Activated CD4-positive, alpha-beta T cell treated with anti-CD3 and anti-CD28 coated beads, Interleukin-2, amount 50 U/mL, for 48 hours (primary cell): Measurements from ENCODE around the gene HTT.
"Not testable (repeated sequence)": the region's sequence is repeated elsewhere in the genome, so short reads cannot be mapped to it uniquely, and the experiment has no call there.

ENCODE experiments used
- DNase-seq, 2 experiments: peaks; one replicate each; pipeline ENCODE4 v3.0.0-alpha.2; 2020

The HTT gene

GRCh38 chr4:3124070-3124767 is 49.7 kb downstream of the HTT start:
- DNase-seq = no peak

DNA sequence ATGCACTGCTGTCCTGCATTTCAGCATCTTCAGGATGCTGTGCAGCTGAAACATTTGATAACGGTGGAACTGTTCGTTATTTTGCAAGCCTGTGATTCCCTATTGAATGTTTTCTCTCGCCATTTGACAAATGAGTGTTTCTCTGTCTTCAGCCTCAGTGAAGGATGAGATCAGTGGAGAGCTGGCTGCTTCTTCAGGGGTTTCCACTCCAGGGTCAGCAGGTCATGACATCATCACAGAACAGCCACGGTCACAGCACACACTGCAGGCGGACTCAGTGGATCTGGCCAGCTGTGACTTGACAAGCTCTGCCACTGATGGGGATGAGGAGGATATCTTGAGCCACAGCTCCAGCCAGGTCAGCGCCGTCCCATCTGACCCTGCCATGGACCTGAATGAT is 52.6 kb downstream of the HTT start:
- no peak for DNase-seq

DNA sequence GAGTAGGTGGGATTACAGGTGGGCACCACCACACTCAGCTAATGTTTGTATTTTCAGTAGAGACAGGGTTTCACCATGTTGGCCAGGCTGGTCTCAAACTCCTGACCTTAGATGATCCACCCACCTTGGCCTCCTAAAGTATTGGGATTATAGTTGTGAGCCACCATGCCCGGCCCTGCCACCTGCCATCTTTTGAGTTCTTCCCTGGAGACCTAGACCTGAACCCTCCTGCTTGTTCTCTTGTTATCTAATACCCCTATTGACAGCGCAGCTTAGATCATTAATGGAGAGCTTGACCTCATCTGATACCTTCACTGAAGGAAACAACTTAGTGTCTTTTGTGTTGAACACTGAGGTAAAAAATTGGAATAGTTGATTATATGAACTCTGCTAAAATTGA is 53.6 kb downstream of the HTT start:
- DNase-seq = no peak

DNA sequence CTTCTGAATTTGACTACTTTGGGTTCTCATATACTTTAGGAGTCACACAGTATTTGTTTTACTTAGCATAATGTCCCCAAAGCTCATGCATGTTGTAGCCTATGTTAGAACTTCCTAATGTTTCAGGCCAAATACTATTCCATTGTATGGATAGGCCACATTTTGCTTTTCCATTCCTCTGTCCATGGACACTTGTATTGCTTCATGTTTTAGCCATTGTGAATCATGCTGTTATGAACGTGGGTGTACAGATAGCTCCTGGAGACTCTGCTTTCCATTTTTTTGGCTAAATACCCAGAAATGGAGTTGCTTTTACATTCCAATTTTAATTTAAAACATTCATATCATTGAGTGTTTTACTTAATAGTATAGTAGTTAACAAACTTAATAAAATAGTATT is 54.5 kb downstream of the HTT start:
- DNase-seq = no peak

- no peak for DNase-seq
These were observed 55.7 kb downstream of the HTT start for GRCh38 chr4:3130201-3130600.

GRCh38 chr4:3130826-3131225 is 56.3 kb downstream of the HTT start:
- DNase-seq = no peak

GRCh38 chr4:3134201-3134600 is 59.7 kb downstream of the HTT start:
- no peak for DNase-seq

GRCh38 chr4:3135155-3136011 is 60.9 kb downstream of the HTT start:
- no peak for DNase-seq

- DNase-seq = no peak
These were observed 62.0 kb downstream of the HTT start for GRCh38 chr4:3136454-3136853.

DNA sequence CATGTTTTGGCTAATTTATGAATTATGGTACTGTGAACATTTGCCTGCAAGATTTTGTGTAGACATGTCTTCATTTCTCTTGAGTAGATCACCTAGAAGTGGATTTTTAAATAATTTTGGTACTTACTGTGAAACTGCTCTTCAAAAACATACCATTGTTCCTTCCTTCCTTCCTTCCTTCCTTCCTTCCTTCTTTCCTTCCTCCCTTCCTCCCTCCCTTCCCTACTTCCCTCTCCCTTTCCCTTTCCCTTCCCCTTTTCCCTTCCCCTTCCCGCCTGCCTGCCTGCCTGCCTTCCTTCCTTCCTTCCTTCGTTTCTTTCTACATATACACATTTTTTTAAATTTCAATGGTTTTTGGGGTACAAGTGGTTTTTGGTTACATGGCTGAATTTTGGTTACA is 63.4 kb downstream of the HTT start:
- no peak for DNase-seq

GRCh38 chr4:3145234-3145924 is 70.9 kb downstream of the HTT start:
- no peak for DNase-seq

- DNase-seq = no peak
These were observed 74.4 kb downstream of the HTT start for GRCh38 chr4:3148926-3149325.

DNA sequence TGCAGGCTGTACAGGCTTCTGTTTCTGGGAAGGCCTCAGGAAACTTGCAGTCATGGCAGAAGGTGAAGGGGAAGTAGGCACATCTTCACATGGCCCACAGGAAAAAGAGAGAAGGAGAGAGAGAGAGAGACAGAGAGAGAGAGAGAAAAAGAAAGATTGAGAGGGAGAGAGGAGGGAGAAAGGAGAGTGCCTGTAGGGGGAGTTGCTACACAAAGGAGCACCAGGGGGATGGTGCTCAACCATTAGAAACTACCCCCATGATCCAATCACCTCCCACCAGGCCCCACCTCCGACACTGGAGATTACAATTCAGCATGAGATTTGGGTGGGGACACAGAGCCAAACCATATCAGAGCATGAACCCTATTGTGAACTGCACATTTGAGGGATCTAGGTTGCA is 76.8 kb downstream of the HTT start:
- DNase-seq = not testable (repeated sequence)

DNA sequence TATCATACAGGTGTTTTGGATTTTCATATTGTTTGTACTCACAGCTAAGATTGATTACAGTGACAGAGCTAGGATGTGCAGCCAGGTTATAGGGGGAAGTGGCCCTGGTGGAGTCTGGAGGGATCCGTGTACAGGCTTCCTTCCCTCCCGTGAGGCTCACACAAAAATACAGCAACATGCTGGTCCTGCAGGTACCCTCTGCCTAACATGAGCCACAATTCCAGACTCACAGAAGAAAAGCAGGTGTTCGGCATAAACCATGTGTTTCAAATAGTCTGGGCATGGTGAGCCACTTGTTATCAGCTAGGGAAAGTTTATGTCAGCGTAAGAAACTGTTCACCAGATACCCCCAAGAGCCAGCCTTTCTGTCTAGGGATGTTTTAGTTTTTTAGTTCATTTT is 82.9 kb downstream of the HTT start:
- DNase-seq = no peak

- no peak for DNase-seq
These were observed 84.4 kb downstream of the HTT start for GRCh38 chr4:3158841-3159240.

- no peak for DNase-seq
These were observed 86.0 kb downstream of the HTT start for GRCh38 chr4:3160438-3160837.

- DNase-seq = not testable (repeated sequence)
These were observed 86.6 kb downstream of the HTT start for GRCh38 chr4:3161044-3161443.

DNA sequence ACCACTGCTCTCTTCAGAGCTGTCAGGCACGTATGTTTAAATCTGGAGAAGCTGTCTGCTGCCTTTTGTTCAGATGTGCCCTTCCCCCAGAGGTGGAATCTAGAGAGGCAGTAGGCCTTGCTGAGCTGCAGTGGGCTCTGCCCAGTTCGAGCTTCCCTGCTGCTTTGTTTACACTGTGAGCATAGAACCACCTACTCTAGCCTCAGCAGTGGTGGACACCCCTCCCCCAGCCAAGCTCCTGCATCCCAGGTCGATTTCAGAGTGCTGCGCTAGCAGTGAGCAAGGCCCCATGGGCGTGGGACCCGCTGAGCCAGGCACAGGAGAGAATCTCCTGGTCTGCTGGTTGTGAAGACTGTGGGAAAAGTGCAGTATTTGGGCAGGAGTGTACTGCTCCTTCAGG is 92.0 kb downstream of the HTT start:
- not testable (repeated sequence) for DNase-seq

GRCh38 chr4:3168029-3168428 is 93.5 kb downstream of the HTT start:
- no peak for DNase-seq

GRCh38 chr4:3174371-3175338 is 100.2 kb downstream of the HTT start:
- no peak for DNase-seq

DNA sequence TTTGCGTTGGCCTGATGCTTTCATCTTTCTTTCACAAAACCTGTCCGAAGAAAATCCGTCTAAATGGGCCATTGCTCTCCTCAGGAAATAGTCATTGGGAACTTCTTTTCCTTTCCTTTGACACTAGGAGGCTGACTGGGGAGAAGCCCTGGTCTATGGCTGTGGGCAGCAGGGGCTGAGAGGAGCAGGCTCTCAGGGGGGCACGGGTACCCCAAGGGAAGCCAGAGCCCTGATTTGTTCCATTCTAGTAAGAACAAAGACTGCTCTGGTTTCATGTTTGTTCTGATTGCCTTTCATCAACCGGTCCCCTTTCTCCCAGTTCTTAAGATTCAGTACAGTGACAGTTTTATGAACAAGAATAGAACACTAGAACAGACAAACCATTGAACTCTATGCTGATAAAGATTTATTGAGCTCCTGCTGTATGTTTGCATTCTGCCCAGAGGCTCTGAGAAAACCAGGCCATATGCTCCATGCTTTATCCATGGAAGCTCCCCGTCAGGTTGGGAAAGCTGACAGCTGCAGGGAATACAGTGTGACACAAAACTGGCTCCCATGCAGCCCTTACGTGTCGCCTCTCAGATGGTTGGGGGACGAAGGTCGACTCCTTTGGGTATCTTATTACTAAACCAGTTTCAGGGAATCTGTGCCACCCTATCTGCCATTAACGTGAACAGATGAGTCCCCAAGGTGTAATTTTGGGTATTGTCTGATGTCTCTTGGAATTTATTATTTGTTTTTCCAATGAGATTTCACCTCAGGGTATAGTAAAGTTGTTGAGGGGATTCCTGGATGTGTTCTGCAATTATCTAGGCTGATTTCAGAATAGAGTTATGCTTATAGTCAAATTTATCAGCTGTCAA is 102.1 kb downstream of the HTT start:
- DNase-seq = no peak

DNA sequence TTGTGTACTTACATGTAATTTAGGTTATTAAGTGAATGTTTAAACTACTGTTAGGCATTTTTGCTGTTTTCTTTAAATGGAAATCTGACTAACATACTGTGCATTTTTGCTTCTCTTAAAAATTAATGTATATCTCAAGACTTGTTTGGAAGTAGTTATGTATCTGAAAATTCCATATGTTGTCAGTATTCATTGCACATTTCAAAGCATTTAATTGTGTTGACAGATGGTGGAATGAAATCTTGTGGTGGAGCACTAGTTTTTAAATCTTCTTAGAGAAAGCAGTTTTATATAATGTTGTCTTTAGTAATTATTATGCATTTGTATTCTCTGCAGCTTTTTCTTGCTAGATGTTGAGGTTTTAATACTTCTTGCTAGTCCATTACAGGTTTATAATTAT is 102.9 kb downstream of the HTT start:
- DNase-seq = no peak
